KMS-11 (cell line): Measurements from ENCODE around the gene GMFB.
A peak's percentile ranks its signal among the peaks of the same experiment; 100 is the strongest.

ENCODE experiments used
- H2AFZ ChIP-seq: fragments of 200-600 bp; sonication (generic); 2 replicates; pipeline ENCODE4 v1.6.1; 2016; ENCODE audit warnings: antibody characterized with exemption, mixed run types, low read depth
- H3K27ac ChIP-seq: fragments of 200-600 bp; sonication (generic); 2 replicates; pipeline ENCODE4 v1.6.1; 2016; ENCODE audit warnings: mild to moderate bottlenecking, mixed run types
- H3K27me3 ChIP-seq: fragments of 200-600 bp; sonication (generic); 2 replicates; pipeline ENCODE4 v1.6.1; 2017; ENCODE audit warnings: mild to moderate bottlenecking, low read depth, mixed run types, moderate library complexity; ENCODE audit not compliant: insufficient read depth
- H3K36me3 ChIP-seq: fragments of 200-600 bp; sonication (generic); 2 replicates; pipeline ENCODE4 v1.6.1; 2017; ENCODE audit warnings: mild to moderate bottlenecking, mixed run types; ENCODE audit not compliant: insufficient read depth
- H3K4me1 ChIP-seq: fragments of 200-600 bp; sonication (generic); 2 replicates; pipeline ENCODE4 v1.6.1; 2016; ENCODE audit warnings: mild to moderate bottlenecking, low read depth, mixed run types; ENCODE audit not compliant: poor library complexity, severe bottlenecking
- H3K4me2 ChIP-seq: fragments of 200-600 bp; sonication (generic); 2 replicates; pipeline ENCODE4 v1.7.0; 2016; ENCODE audit warnings: mild to moderate bottlenecking, mixed run types
- H3K4me3 ChIP-seq: fragments of 200-600 bp; sonication (generic); IDR thresholded peaks from 2 replicates; pipeline ENCODE4 v1.6.1; 2017; ENCODE audit warnings: low read depth, low read length, mixed read lengths; ENCODE audit not compliant: insufficient read depth
- H3K79me2 ChIP-seq: fragments of 200-600 bp; sonication (generic); 2 replicates; pipeline ENCODE4 v1.6.1; 2016; ENCODE audit warnings: low read depth, mixed run types; ENCODE audit not compliant: insufficient read depth
- H3K9ac ChIP-seq: fragments of 200-600 bp; sonication (generic); 2 replicates; pipeline ENCODE4 v1.6.1; 2016; ENCODE audit warnings: mild to moderate bottlenecking, mixed run types
- H4K20me1 ChIP-seq: fragments of 200-600 bp; sonication (generic); 2 replicates; pipeline ENCODE4 v1.6.1; 2016; ENCODE audit warnings: mild to moderate bottlenecking, mixed run types; ENCODE audit not compliant: insufficient read depth
- TF ChIP-seq, protein P1 (sequence below): fragments of 200-600 bp; sonication (generic); conservative IDR thresholded peaks from 2 replicates; pipeline ENCODE4 v1.6.1; 2017; ENCODE audit warnings: low read depth, mild to moderate bottlenecking, antibody characterized with exemption, low read length, moderate library complexity, mixed read lengths

The GMFB gene

DNA sequence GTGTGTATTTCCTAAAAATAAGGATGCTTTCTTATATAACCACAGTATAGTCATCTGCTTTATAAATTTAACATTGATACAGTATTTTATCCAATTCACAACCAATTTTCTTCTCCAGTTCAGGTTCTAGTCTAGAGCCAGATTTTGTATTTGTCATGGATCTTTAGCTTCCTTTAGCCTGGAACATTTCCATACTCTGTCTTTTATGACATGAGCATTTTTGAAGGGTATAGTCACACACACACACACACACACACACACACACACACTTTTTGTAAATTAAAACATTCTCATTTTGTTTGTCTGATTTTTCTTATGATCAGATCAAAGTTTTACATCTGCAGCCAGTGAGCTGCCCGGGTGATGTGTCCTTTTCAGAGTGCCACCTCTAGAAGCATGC lies 46.3 kb upstream of the GMFB start:
- H2AFZ ChIP-seq = no peak overlapping the region
- H3K4me3 ChIP-seq = no peak overlapping the region
- H3K36me3 ChIP-seq = no peaks in the 10 kb centered on the region
- TF ChIP-seq, protein P1, sequence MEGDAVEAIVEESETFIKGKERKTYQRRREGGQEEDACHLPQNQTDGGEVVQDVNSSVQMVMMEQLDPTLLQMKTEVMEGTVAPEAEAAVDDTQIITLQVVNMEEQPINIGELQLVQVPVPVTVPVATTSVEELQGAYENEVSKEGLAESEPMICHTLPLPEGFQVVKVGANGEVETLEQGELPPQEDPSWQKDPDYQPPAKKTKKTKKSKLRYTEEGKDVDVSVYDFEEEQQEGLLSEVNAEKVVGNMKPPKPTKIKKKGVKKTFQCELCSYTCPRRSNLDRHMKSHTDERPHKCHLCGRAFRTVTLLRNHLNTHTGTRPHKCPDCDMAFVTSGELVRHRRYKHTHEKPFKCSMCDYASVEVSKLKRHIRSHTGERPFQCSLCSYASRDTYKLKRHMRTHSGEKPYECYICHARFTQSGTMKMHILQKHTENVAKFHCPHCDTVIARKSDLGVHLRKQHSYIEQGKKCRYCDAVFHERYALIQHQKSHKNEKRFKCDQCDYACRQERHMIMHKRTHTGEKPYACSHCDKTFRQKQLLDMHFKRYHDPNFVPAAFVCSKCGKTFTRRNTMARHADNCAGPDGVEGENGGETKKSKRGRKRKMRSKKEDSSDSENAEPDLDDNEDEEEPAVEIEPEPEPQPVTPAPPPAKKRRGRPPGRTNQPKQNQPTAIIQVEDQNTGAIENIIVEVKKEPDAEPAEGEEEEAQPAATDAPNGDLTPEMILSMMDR = no peak
- no peak overlapping the region for H3K4me2 ChIP-seq
- no peaks in the 10 kb centered on the region for H4K20me1 ChIP-seq
- peaks cover 31% of the 10 kb centered on the region for H3K4me1 ChIP-seq
- H3K9ac ChIP-seq = no peak overlapping the region
- H3K27ac ChIP-seq = no peak overlapping the region
- H3K79me2 ChIP-seq = no peaks in the 10 kb centered on the region
- no peaks in the 10 kb centered on the region for H3K27me3 ChIP-seq

GRCh38 chr14:54533100-54533499 lies 44.3 kb upstream of the GMFB start:
- H4K20me1 ChIP-seq = no peaks in the 10 kb centered on the region
- H3K27ac ChIP-seq = peak overlapping the region; percentile 62
- H3K36me3 ChIP-seq = no peaks in the 10 kb centered on the region
- TF ChIP-seq, protein P1 = no peak
- H3K27me3 ChIP-seq = no peaks in the 10 kb centered on the region
- H3K4me1 ChIP-seq = peaks cover 31% of the 10 kb centered on the region
- peak overlapping the region; percentile 32; the same call in 1 of the 2 replicates for H3K9ac ChIP-seq
- H3K4me2 ChIP-seq = peak overlapping the region; percentile 69
- H3K79me2 ChIP-seq = no peaks in the 10 kb centered on the region
- H2AFZ ChIP-seq = 0 out of 2 replicates have a peak overlapping the region, but pooled peaks have one; percentile 16
- H3K4me3 ChIP-seq = no peak overlapping the region

DNA sequence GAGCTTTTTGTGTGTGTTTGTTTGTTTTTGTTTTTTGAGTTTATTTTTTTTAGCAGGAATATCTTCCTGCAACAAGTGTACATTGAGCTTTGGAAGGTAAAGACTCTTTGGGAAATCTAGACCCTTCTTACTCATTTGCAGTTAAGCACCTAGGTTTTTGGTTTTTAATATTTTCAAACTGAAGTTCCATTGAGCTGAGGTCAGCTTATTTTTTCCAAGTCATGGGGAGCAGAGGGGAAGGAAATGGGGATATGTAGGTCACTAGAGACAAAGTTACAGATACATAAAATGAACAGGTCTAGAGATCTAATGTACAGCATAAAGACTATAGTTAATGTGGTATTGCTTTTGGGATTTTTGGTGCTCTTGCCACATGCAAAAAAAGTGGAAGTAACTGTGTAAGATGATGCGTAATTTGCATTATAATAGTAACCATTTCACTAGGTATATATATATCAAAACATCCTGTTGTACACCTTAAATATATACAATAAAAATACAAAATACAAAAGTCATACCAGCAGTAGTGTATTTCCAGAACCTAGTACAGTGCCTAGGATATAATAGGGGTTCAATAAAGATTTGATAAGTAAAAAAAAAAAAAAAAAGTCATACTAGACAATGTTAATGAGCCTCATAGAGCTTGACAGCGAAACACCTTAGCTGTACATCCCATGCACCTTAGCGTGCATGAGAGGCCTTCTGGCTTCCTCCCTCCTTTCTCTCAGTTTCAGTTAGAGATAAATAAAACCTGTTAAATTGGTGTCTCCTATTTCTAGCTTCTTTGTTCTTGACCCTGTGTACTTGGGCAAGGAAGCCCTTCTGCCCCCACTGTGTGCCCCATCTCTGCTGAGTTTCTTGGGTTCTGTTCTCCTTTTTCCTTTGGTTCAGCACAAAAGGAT lies 43.6 kb upstream of the GMFB start:
- no peaks in the 10 kb centered on the region for H3K27me3 ChIP-seq
- TF ChIP-seq, protein P1 = no peak
- H2AFZ ChIP-seq = peak overlapping the region; percentile 16; the same call in 1 of the 2 replicates
- H3K4me1 ChIP-seq = peaks cover 31% of the 10 kb centered on the region
- H3K79me2 ChIP-seq = no peaks in the 10 kb centered on the region
- H3K4me2 ChIP-seq = peak overlapping the region; percentile 69
- no peaks in the 10 kb centered on the region for H3K36me3 ChIP-seq
- H3K27ac ChIP-seq = peak overlapping the region; percentile 62
- H4K20me1 ChIP-seq = no peaks in the 10 kb centered on the region
- H3K4me3 ChIP-seq = no peak overlapping the region
- H3K9ac ChIP-seq = peak overlapping the region; percentile 32; the same call in 1 of the 2 replicates

DNA sequence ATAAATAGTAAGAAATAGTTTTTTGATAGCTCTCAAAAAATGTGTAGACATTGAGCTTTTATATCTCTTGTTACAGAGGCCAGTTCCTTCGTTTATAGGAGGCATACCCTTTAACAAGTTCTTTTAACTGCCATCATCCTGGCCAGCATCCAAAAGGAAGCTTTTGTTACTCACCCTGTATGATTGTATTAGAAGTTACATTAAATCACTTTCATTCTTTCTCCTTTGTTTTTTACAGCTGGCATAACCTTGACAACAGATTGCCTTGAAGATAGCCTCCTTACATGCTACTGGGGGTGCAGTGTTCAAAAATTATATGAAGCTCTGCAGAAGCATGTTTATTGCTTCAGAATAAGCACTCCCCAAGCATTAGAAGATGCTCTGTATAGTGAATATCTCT lies 41.0 kb upstream of the GMFB start:
- Histone ChIP-seq H3K36me3 (no peaks in the 10 kb centered on the region), H3K27me3 (no peaks in the 10 kb centered on the region), H2AFZ (no peak overlapping the region), H3K4me2 (no peak overlapping the region), H4K20me1 (no peaks in the 10 kb centered on the region), H3K79me2 (no peaks in the 10 kb centered on the region), H3K9ac (no peak overlapping the region), H3K4me3 (no peak overlapping the region), H3K4me1 (peaks cover 31% of the 10 kb centered on the region), H3K27ac (no peak overlapping the region)
- TF ChIP-seq, protein P1 = no peak
